Measurements from ENCODE around the gene RNF41. TPM values are rescaled to one million over a fixed set of nuclear protein-coding genes. Genes with fewer than 3 reads are reported as not detected.
"Not testable (repeated sequence)": the region's sequence is repeated elsewhere in the genome, so short reads cannot be mapped to it uniquely, and the experiment has no call there.

The RNF41 gene
- total RNA-seq, 1 donor from 2014 or later: 48.6 TPM

GRCh38 chr12:56157201-56158028 lies 64.3 kb downstream of the RNF41 start:
- Mint-ChIP-seq H3K4me1 (peaks cover 80% of the 10 kb centered on the region), H3K36me3 (ENCODE audit: low read depth) (peaks cover 29% of the 10 kb centered on the region), H3K27ac (ENCODE audit: unreplicated experiment) (peak overlapping the region; percentile 99)

DNA sequence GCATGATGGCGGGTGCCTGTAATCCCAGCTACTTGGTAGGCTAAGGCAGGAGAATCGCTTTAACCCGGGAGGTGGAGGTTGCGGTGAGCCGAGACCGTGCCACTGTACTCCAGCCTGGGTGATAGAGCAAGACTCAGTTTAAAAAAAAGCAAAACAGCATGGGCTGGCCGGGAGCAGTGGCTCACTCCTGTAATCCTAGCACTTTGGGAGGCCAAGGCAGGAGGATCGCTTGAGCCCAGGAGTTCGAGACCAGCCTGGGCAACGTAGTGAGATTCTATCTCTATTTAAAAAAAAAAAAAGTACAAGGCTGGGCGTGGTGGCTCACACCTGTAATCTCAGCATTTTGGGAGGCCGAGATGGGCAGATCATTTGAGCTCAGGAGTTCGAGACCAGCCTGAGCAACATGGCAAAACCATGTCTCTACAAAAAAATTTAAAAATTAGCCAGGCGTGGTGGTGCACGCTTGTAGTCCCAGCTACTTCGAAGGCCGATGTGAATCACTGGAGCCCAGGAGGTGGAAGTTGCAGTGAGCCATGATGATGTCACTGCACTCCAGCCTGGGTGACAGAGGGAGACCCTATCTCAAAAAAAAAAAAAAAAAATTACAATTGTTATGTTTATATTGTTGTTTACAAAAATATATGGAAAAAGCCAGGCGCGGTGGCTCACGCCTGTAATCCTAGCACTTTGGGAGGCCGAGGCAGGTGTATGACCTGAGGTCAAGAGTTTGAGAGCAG lies 65.1 kb downstream of the RNF41 start:
- Mint-ChIP-seq H3K4me1 (peaks cover 82% of the 10 kb centered on the region), H3K4me3 (peak overlapping the region; percentile 95), H3K36me3 (ENCODE audit: low read depth) (peaks cover 28% of the 10 kb centered on the region), H3K27ac (ENCODE audit: unreplicated experiment) (peak overlapping the region; percentile 99)
- not testable (repeated sequence) for H3K27me3 Mint-ChIP-seq (ENCODE audit: low read depth); H3K9me3 Mint-ChIP-seq; DNase-seq (ENCODE audit: low read depth, low spot score)

More at GRCh38 chr12:56157201-56158028, 64.3 kb downstream of the RNF41 start:
- DNase-seq (ENCODE audit: low read depth, low spot score): peak; percentile 61
- TF ChIP-seq, protein P1, sequence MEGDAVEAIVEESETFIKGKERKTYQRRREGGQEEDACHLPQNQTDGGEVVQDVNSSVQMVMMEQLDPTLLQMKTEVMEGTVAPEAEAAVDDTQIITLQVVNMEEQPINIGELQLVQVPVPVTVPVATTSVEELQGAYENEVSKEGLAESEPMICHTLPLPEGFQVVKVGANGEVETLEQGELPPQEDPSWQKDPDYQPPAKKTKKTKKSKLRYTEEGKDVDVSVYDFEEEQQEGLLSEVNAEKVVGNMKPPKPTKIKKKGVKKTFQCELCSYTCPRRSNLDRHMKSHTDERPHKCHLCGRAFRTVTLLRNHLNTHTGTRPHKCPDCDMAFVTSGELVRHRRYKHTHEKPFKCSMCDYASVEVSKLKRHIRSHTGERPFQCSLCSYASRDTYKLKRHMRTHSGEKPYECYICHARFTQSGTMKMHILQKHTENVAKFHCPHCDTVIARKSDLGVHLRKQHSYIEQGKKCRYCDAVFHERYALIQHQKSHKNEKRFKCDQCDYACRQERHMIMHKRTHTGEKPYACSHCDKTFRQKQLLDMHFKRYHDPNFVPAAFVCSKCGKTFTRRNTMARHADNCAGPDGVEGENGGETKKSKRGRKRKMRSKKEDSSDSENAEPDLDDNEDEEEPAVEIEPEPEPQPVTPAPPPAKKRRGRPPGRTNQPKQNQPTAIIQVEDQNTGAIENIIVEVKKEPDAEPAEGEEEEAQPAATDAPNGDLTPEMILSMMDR (conservative IDR thresholded peaks at IDR 0.05): peak; percentile 71
- H3K9me3 Mint-ChIP-seq: no peaks in the 10 kb centered on the region
- H3K4me3 Mint-ChIP-seq: peak overlapping the region; percentile 95
- H3K27me3 Mint-ChIP-seq (ENCODE audit: low read depth): peaks cover 8% of the 10 kb centered on the region

GRCh38 chr12:56155256-56155845 lies 66.4 kb downstream of the RNF41 start:
- H3K4me1 Mint-ChIP-seq: peaks cover 77% of the 10 kb centered on the region
- no peaks in the 10 kb centered on the region for H3K9me3 Mint-ChIP-seq
- no peak for DNase-seq (ENCODE audit: low read depth, low spot score)
- TF ChIP-seq, protein P1 (conservative IDR thresholded peaks at IDR 0.05): no peak
- peaks cover 22% of the 10 kb centered on the region for H3K36me3 Mint-ChIP-seq (ENCODE audit: low read depth)
- peak overlapping the region; percentile 75 for H3K4me3 Mint-ChIP-seq
- peak overlapping the region; percentile 60 for H3K27ac Mint-ChIP-seq (ENCODE audit: unreplicated experiment)
- peaks cover 8% of the 10 kb centered on the region for H3K27me3 Mint-ChIP-seq (ENCODE audit: low read depth)

DNA sequence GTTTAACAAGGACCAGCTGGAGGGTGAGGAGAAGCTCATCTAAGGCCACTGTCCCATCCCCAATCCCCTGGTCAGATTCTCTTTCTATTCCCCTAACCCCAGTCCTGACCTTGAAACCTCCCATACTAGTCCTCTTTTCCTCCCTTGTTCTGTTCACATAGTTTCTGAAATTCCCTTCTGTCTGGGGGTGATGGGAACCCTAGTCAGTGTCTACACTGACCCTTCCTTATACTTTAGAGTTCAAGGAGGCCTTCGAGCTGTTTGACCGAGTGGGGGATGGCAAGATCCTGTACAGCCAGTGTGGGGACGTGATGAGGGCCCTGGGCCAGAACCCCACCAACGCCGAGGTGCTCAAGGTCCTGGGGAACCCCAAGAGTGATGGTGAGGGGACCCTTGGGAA lies 66.9 kb downstream of the RNF41 start:
- Mint-ChIP-seq H3K36me3 (ENCODE audit: low read depth) (peaks cover 17% of the 10 kb centered on the region), H3K27me3 (ENCODE audit: low read depth) (peaks cover 8% of the 10 kb centered on the region), H3K4me3 (peak overlapping the region; percentile 75), H3K4me1 (peaks cover 72% of the 10 kb centered on the region), H3K27ac (ENCODE audit: unreplicated experiment) (no peak overlapping the region), H3K9me3 (no peaks in the 10 kb centered on the region)
- TF ChIP-seq, protein P1 (conservative IDR thresholded peaks at IDR 0.05): no peak
- DNase-seq (ENCODE audit: low read depth, low spot score): no peak

DNA sequence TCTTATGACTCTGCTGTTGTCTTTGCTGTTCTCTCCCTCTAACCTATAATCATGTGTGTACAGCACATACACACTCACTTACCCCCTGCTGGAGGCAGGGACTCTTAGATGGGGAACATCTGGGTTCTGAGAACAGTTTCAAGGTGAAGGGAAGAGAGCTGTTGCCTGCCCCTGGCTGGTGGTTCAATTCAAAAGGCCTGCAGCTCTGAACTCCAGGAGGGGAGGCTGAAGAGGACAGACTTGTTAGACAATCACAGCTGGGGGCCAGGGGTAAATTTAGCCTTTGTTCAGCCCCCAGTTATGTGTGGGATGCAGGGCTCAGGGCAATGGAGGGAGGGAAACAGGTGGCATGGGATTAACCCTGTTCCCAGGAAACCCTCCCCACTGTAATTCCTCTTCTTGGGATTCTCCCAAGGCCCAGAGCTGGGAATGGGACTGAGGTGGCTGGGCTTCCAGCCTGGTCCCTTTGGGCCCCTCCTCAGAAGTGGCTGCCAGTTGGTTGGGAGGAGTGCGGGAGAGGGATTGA lies 67.4 kb downstream of the RNF41 start:
- TF ChIP-seq, protein P1 (conservative IDR thresholded peaks at IDR 0.05): no peak
- H3K27me3 Mint-ChIP-seq (ENCODE audit: low read depth): peaks cover 7% of the 10 kb centered on the region
- no peak overlapping the region for H3K27ac Mint-ChIP-seq (ENCODE audit: unreplicated experiment)
- H3K36me3 Mint-ChIP-seq (ENCODE audit: low read depth): peaks cover 17% of the 10 kb centered on the region
- peaks cover 67% of the 10 kb centered on the region for H3K4me1 Mint-ChIP-seq
- no peak for DNase-seq (ENCODE audit: low read depth, low spot score)
- peak overlapping the region; percentile 98 for H3K4me3 Mint-ChIP-seq
- H3K9me3 Mint-ChIP-seq: no peaks in the 10 kb centered on the region
